OCI-LY1 (cell line): ENCODE data around the gene SEC61B.

Experiments used
- H2AFZ ChIP-seq: fragments of 200-600 bp; sonication (generic), shearing (Covaris generic); 2 replicates; pipeline ENCODE4 v1.6.0; 2014; ENCODE audit warnings: antibody characterized with exemption, mild to moderate bottlenecking, low read length
- H3F3A ChIP-seq: fragments of 200-600 bp; sonication (generic), shearing (Covaris generic); 2 replicates; pipeline ENCODE4 v1.6.0; 2014; ENCODE audit warnings: mild to moderate bottlenecking, antibody characterized with exemption, low read length, moderate library complexity; ENCODE audit not compliant: insufficient read depth
- H3K27ac ChIP-seq: fragments of 200-600 bp; sonication (generic); 2 replicates; pipeline ENCODE4 v1.5.1; 2014; ENCODE audit warnings: low read length, mixed run types, mild to moderate bottlenecking, low read depth; ENCODE audit not compliant: poor library complexity, severe bottlenecking
- H3K27me3 ChIP-seq: fragments of 200-600 bp; sonication (generic); 2 replicates; pipeline ENCODE4 v1.6.0; 2014; ENCODE audit warnings: antibody characterized with exemption, mild to moderate bottlenecking, low read length, moderate library complexity; ENCODE audit not compliant: insufficient read depth
- H3K36me3 ChIP-seq: fragments of 200-600 bp; sonication (generic); 2 replicates; pipeline ENCODE4 v1.6.1; 2014; ENCODE audit warnings: mild to moderate bottlenecking, antibody characterized with exemption, low read length, moderate library complexity, mixed read lengths; ENCODE audit not compliant: insufficient read depth
- H3K4me1 ChIP-seq: fragments of 200-600 bp; sonication (generic); 2 replicates; pipeline ENCODE4 v1.5.1; 2014; ENCODE audit warnings: mild to moderate bottlenecking, low read length, moderate library complexity; ENCODE audit not compliant: insufficient read depth, severe bottlenecking
- H3K4me2 ChIP-seq: fragments of 200-600 bp; sonication (generic), shearing (Covaris generic); 2 replicates; pipeline ENCODE4 v1.6.1; 2014; ENCODE audit warnings: low read length
- H3K4me3 ChIP-seq: fragments of 200-600 bp; sonication (generic); 2 replicates; pipeline ENCODE4 v1.5.1; 2014; ENCODE audit warnings: low read length, low read depth, mild to moderate bottlenecking, mixed read lengths; ENCODE audit not compliant: poor library complexity, severe bottlenecking
- H3K79me2 ChIP-seq: fragments of 200-600 bp; shearing (Covaris generic); 2 replicates; pipeline ENCODE4 v1.6.1; 2016; ENCODE audit warnings: mixed run types, low read length, mixed read lengths; ENCODE audit not compliant: insufficient read depth
- H3K9ac ChIP-seq: fragments of 200-600 bp; sonication (generic), shearing (Covaris generic); 2 replicates; pipeline ENCODE4 v1.6.1; 2014; ENCODE audit warnings: mild to moderate bottlenecking, low read length, mixed read lengths
- H3K9me2 ChIP-seq: fragments of 200-600 bp; sonication (generic), shearing (Covaris generic); 2 replicates; pipeline ENCODE4 v1.6.1; 2014; ENCODE audit warnings: low read depth, mild to moderate bottlenecking, low read length, mixed read lengths
- H3K9me3 ChIP-seq: fragments of 200-600 bp; shearing (Covaris generic); 2 replicates; pipeline ENCODE4 v1.6.1; 2014; ENCODE audit warnings: low read length, mixed read lengths
- H4K20me1 ChIP-seq: fragments of 200-600 bp; sonication (generic), shearing (Covaris generic); 2 replicates; pipeline ENCODE4 v1.6.0; 2016; ENCODE audit warnings: mild to moderate bottlenecking, low read length; ENCODE audit not compliant: insufficient read depth
- CTCF ChIP-seq: fragments of 200-600 bp; sonication (generic), shearing (Covaris generic); IDR thresholded peaks from 2 replicates; pipeline ENCODE4 v1.5.1; 2017; ENCODE audit warnings: mild to moderate bottlenecking, antibody characterized with exemption, low read length, moderate library complexity, mixed read lengths
- EZH2 ChIP-seq: fragments of 200-600 bp; sonication (generic), shearing (Covaris generic); IDR thresholded peaks from 2 replicates; pipeline ENCODE4 v1.8.0; 2017; ENCODE audit warnings: borderline replicate concordance, mixed run types, mild to moderate bottlenecking, antibody characterized with exemption, low read length, moderate library complexity, mixed read lengths

SEC61B gene

GRCh38 chr9:99234618-99235017, 12.5 kb downstream of the SEC61B start:
- Histone ChIP-seq H3K4me1 (peaks cover 84% of the 10 kb centered on the region), H3K4me2 (peak overlapping the region; percentile 55), H3K79me2 (no peaks in the 10 kb centered on the region), H3K4me3 (peak overlapping the region; percentile 9), H3K9ac (peak overlapping the region; percentile 52), H3F3A (no peaks in the 10 kb centered on the region), H3K9me2 (no peaks in the 10 kb centered on the region), H4K20me1 (no peaks in the 10 kb centered on the region), H3K36me3 (peaks cover 60% of the 10 kb centered on the region), H3K9me3 (no peaks in the 10 kb centered on the region), H2AFZ (no peak overlapping the region), H3K27ac (peak overlapping the region; percentile 99), H3K27me3 (no peaks in the 10 kb centered on the region)
- TF ChIP-seq EZH2 (no peak), CTCF (no peak)

- Histone ChIP-seq H3K27me3 (no peaks in the 10 kb centered on the region), H3K79me2 (no peaks in the 10 kb centered on the region), H3K9me3 (no peaks in the 10 kb centered on the region), H4K20me1 (no peaks in the 10 kb centered on the region), H2AFZ (no peak overlapping the region), H3K36me3 (peaks cover 56% of the 10 kb centered on the region), H3F3A (no peaks in the 10 kb centered on the region), H3K9me2 (no peaks in the 10 kb centered on the region), H3K4me2 (peak overlapping the region; percentile 55), H3K9ac (peak overlapping the region; percentile 52), H3K4me1 (peaks cover 88% of the 10 kb centered on the region), H3K4me3 (peak overlapping the region; percentile 9), H3K27ac (peak overlapping the region; percentile 99)
- no peak for TF ChIP-seq CTCF
- TF ChIP-seq EZH2, result no peak
These were observed 13.0 kb downstream of the SEC61B start for GRCh38 chr9:99235069-99235468.

GRCh38 chr9:99235926-99236634, 14.0 kb downstream of the SEC61B start:
- Histone ChIP-seq H3K27ac (peak overlapping the region; percentile 99), H3K79me2 (no peaks in the 10 kb centered on the region), H3K4me3 (peak overlapping the region; percentile 47), H3K9me2 (no peaks in the 10 kb centered on the region), H3K4me2 (peak overlapping the region; percentile 55), H3K27me3 (no peaks in the 10 kb centered on the region), H3K9me3 (no peaks in the 10 kb centered on the region), H3K9ac (peak overlapping the region; percentile 55), H3F3A (no peaks in the 10 kb centered on the region), H3K4me1 (peaks cover 98% of the 10 kb centered on the region), H2AFZ (no peak overlapping the region), H4K20me1 (no peaks in the 10 kb centered on the region), H3K36me3 (peaks cover 46% of the 10 kb centered on the region)
- no peak for TF ChIP-seq CTCF
- no peak for TF ChIP-seq EZH2
